ENCODE measurements around the gene ADA. TPM values are rescaled to one million over a fixed set of nuclear protein-coding genes. Genes with fewer than 3 reads are reported as not detected.
A peak's percentile ranks its signal among the peaks of the same experiment; 100 is the strongest.

Gene ADA
- total RNA-seq, 1 experiment from 2014 or later, result 5.1 TPM

DNA sequence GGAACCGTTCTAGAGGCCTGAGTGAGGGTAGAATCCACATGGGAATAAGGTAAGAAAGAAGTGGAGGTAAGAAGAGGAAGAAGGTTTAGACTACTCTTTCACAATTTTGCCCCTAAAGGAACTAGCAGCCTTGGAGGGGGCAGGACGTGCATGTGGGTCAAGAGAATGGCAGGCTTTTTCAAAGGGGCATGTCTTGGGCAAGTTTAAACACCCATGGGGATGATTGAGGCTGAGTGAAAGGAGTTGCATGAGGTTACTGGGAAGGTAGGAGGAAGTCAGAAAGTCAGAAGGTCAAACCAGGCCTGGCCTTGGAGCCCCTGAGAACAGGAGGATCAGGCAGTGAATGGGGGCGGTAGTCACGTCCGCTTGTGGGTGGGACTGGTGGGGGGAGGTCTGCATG lies 10.2 kb downstream of the ADA start:
- Mint-ChIP-seq H3K27ac (ENCODE audit: low read depth, unreplicated experiment) (peak overlapping the region; percentile 89), H3K4me3 (ENCODE audit: unreplicated experiment) (no peak overlapping the region), H3K27me3 (ENCODE audit: insufficient read depth, unreplicated experiment) (no peaks in the 10 kb centered on the region), H3K4me1 (ENCODE audit: insufficient read depth, unreplicated experiment) (peaks cover 33% of the 10 kb centered on the region), H3K36me3 (ENCODE audit: insufficient read depth, unreplicated experiment) (no peaks in the 10 kb centered on the region), H3K9me3 (ENCODE audit: unreplicated experiment) (no peaks in the 10 kb centered on the region)
- DNase-seq (ENCODE audit: unreplicated experiment), result no peak
- BruUV-seq (replicated peaks), result no TSS peak
- POLR2A ChIA-PET, result interaction anchor here (0.6 to 1.2 kb wide), 3 partner anchors 23 to 165 kb away, joined by 3 to 6 read pairs (median 3); no protein-coding TSS in a partner anchor
- intact Hi-C loops (cut with micrococcal nuclease), result no loop called here
- TF ChIP-seq CTCF (IDR thresholded peaks at IDR 0.05; ENCODE audit: unreplicated experiment), result no peak
- CTCF ChIA-PET, result interaction anchor here (2.3 kb wide), 1 partner anchor 31 kb away, joined by 8 read pairs; no protein-coding TSS in a partner anchor

GRCh38 chr20:44640522-44640921 lies 11.0 kb downstream of the ADA start:
- DNase-seq (ENCODE audit: unreplicated experiment), result no peak
- Mint-ChIP-seq H3K9me3 (ENCODE audit: unreplicated experiment) (no peaks in the 10 kb centered on the region), H3K27me3 (ENCODE audit: insufficient read depth, unreplicated experiment) (no peaks in the 10 kb centered on the region), H3K4me1 (ENCODE audit: insufficient read depth, unreplicated experiment) (peaks cover 33% of the 10 kb centered on the region), H3K4me3 (ENCODE audit: unreplicated experiment) (no peak overlapping the region), H3K36me3 (ENCODE audit: insufficient read depth, unreplicated experiment) (peaks cover 3% of the 10 kb centered on the region), H3K27ac (ENCODE audit: low read depth, unreplicated experiment) (no peak overlapping the region)
- no peak for TF ChIP-seq CTCF (IDR thresholded peaks at IDR 0.05; ENCODE audit: unreplicated experiment)
- no TSS peak for BruUV-seq (replicated peaks)
- POLR2A ChIA-PET, result no interaction called here
- intact Hi-C loops (cut with micrococcal nuclease), result no loop called here
- CTCF ChIA-PET, result interaction anchor here (0.7 to 1.0 kb wide), 2 partner anchors 13 to 907 kb away, joined by 3 to 4 read pairs; no protein-coding TSS in a partner anchor

- CTCF ChIA-PET, result interaction anchor here (0.6 to 0.7 kb wide), 5 partner anchors 13 to 155 kb away, joined by 3 to 5 read pairs (median 3); no protein-coding TSS in a partner anchor
- H3K4me1 Mint-ChIP-seq (ENCODE audit: insufficient read depth, unreplicated experiment), result peaks cover 15% of the 10 kb centered on the region
- peaks cover 5% of the 10 kb centered on the region for H3K36me3 Mint-ChIP-seq (ENCODE audit: insufficient read depth, unreplicated experiment)
- no peaks in the 10 kb centered on the region for H3K9me3 Mint-ChIP-seq (ENCODE audit: unreplicated experiment)
- no peak overlapping the region for H3K27ac Mint-ChIP-seq (ENCODE audit: low read depth, unreplicated experiment)
- BruUV-seq (replicated peaks), result no TSS peak
- no peak for DNase-seq (ENCODE audit: unreplicated experiment)
- POLR2A ChIA-PET, result no interaction called here
- no peak for TF ChIP-seq CTCF (IDR thresholded peaks at IDR 0.05; ENCODE audit: unreplicated experiment)
- intact Hi-C loops (cut with micrococcal nuclease), result no loop called here
- no peak overlapping the region for H3K4me3 Mint-ChIP-seq (ENCODE audit: unreplicated experiment)
- H3K27me3 Mint-ChIP-seq (ENCODE audit: insufficient read depth, unreplicated experiment), result no peaks in the 10 kb centered on the region
These were observed 13.8 kb downstream of the ADA start for GRCh38 chr20:44637522-44638372.

DNA sequence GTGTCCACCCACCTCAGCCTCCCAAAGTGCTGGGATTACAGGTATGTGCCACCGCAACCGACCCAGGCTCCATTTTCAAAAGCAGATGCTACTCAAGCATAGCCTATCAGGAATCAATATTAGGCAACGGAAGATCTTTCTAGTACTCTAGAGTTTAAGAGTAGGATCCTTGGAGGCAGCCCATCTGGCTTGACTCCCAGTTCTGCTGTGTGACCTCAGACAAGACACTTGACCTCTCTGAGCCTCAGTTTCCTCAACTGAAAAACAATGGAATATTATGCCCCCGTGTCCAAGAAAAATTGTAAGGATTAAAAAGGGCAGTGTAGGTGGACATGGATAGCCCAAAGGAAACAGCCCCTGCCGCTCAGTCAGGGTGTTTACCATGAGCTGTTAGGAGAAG lies 14.5 kb downstream of the ADA start:
- ChIA-PET POLR2A (no interaction called here), CTCF (interaction anchor here (0.7 to 2.1 kb wide), 4 partner anchors 10 to 85 kb away, joined by 3 to 7 read pairs (median 3); partner anchors contain the start of gene ADA)
- Mint-ChIP-seq H3K4me1 (ENCODE audit: insufficient read depth, unreplicated experiment) (peaks cover 8% of the 10 kb centered on the region), H3K27me3 (ENCODE audit: insufficient read depth, unreplicated experiment) (no peaks in the 10 kb centered on the region), H3K4me3 (ENCODE audit: unreplicated experiment) (no peak overlapping the region), H3K9me3 (ENCODE audit: unreplicated experiment) (no peaks in the 10 kb centered on the region), H3K27ac (ENCODE audit: low read depth, unreplicated experiment) (no peak overlapping the region), H3K36me3 (ENCODE audit: insufficient read depth, unreplicated experiment) (peaks cover 5% of the 10 kb centered on the region)
- intact Hi-C loops (cut with micrococcal nuclease), result no loop called here
- no TSS peak for BruUV-seq (replicated peaks)
- DNase-seq (ENCODE audit: unreplicated experiment), result no peak
- TF ChIP-seq CTCF (IDR thresholded peaks at IDR 0.05; ENCODE audit: unreplicated experiment), result no peak

Measured in MCF 10A (cell line).